GM21576 (cell line): ENCODE measurements around the gene TMEM143.
A peak's percentile ranks its signal among the peaks of the same experiment; 100 is the strongest.
"Not testable (repeated sequence)": the region's sequence is repeated elsewhere in the genome, so short reads cannot be mapped to it uniquely, and the experiment has no call there.

ENCODE experiments used
- ATAC-seq: cut with Tn5 transposase; IDR thresholded peaks from one replicate; pipeline ENCODE4 v1.9.1; 2021; ENCODE audit warnings: mild to moderate bottlenecking, moderate library complexity; ENCODE audit not compliant: unreplicated experiment

Gene TMEM143

DNA sequence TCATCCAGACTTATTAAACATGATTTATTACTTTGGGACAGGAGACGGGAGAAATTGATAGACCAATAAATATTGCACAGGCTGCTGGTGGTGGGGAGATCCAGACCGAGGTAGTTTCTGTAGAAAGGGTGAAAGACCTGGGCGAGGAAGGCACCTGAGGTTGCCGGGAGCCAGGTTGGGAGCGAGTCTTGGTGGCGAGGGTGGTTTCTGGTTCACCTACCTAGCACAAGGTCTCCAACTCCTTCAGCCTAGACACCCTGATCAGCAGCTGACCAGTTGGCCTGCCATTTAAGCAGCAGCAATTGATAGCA lies 31.4 kb downstream of the TMEM143 start:
- ATAC-seq: no peak

DNA sequence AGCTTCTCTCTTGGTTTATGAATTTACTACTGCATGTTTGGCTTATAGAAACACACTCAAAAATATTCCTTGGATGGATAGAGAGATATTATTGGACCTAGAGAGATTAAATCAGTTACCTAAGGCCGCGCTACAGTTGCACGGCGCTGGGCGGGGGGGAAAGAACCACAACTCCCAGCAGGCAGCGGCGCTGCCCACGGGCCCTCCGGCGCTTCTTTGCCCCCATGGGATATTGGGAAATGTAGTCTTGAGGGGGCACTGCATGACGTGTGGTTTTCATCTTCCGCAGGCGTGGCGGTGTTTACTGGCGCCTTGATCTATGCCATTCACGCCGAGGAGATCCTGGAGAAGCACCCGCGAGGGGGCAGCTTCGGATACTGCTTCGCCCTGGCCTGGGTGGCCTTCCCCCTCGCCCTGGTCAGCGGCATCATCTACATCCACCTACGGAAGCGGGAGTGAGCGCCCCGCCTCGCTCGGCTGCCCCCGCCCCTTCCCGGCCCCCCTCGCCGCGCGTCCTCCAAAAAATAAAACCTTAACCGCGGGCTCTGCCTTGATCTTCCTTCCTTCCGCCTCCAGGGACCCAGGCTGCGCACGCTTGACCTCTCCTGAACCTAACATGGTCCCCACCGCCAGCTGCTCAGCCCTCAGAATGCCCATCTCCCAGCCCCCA lies 33.6 kb downstream of the TMEM143 start:
- ATAC-seq: peak; percentile 29

DNA sequence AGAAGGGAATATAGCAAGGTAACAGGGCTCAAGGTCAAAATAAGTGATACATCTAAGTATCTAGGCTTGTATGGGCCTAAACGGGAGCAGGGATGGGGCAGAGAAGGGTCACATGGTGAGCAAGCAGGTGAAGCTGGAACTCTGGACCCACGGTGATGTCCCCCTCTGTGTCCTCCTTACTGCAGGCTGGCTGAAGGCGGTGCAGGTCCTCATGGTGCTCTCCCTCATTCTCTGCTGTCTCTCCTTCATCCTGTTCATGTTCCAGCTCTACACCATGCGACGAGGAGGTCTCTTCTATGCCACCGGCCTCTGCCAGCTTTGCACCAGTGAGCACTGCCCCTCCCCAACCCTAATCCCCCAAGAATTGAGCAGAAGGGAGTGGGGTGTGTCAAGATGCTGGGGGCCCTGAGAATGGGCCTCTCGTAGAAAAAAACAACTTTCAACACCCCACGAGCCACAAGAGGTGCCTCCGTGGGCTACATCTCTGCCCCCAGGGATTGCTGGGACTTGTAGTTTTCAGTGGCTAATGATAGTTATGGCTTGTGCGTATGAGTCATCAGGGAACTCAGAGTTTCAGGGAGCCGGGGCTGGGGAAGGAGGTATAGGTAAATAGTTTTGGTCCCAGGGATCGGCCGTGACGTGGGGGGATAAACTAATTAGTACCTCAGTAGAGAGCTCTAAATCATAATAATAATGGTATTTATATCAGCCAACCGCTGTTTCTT lies 34.4 kb downstream of the TMEM143 start:
- no peak for ATAC-seq

DNA sequence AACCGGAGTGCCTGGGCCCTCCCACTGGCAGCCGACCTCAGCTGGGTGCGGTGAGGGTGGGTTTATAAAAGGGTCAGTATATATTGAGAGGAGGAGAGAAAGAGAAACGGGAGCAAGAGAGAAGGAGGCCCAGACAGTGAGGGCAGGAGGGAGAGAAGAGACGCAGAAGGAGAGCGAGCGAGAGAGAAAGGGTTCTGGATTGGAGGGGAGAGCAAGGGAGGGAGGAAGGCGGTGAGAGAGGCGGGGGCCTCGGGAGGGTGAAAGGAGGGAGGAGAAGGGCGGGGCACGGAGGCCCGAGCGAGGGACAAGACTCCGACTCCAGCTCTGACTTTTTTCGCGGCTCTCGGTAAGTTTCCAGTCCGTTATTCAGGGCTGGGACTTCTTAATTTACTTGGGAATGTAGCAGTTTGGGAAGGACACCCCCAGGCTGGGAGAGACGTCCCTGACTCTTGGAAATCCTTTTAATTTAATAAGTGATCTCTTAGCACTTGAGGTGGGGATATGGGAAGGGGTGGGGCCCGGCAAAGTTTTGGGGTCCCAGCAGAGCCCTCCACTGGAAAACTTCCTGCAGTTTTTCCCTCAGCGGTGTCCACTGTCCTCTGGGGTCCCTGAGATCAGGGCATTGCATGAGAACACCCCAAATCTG lies 38.4 kb downstream of the TMEM143 start, which contains the start of gene EMP3:
TSS of gene EMP3 (plus strand) at position 288 of the 646 bp plus-strand sequence. CDS start 1,293 bp downstream, outside the sequence.
- no peak for ATAC-seq

DNA sequence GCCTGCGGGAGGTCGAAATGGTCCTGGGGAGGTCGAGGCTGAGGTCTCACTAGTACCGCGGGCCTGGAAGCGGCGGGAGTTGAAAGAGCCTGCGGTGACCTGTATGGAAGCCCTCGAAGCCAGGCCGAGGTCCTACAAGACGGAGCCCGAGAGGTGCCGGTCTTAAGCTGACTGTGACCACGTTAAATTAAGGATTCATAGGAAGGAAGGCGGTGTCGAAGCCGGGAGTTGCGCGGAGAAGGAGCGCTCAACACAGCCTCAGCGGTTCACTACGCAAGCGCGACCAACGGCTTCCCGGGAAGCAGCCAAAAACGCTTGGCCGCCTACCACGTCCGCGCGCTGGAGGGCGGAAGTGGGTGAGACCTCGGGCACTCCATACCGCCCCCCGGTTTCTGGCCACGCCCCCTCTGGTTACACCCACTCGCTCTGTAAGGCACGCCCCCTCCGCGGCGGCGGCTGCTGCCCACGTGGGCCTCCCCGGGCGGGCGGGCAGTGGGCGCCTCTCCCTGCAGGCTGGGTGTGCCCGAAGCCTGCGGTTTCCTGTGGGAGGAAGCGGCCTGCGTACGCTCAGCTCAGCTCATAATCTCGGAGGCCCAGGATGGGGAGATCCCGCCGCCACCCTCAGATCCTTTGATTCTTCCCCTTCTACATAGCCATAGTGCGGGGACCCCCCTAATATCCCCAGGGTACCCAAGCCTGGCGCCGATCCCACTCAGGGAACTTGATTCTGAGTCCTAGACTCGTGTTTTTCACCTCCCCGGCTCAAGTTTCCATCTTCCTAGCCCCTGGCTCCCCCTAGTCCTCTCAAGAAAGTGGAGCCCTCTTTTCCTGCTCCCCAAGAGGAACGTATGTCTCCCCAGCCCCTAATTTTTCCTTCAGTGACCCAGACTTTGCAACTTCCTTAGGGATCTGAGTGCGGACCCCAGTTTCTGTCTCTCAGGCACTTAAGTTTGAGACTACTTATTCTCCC lies 41.8 kb downstream of the TMEM143 start:
- ATAC-seq: peak; percentile 56

DNA sequence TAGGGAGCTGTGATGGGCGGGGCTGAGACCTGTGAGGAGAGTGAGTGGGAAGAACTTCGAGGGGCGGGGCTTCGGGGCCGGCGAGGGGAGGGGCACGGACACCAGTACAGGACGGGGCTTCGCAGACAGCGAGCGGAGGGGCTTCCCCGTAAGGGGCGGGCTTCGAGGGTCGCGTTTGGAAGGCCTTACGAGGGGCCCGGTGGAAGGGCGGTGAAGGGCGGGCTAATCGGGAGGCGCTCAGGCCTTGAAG lies 42.4 kb downstream of the TMEM143 start:
- peak; percentile 42 for ATAC-seq

DNA sequence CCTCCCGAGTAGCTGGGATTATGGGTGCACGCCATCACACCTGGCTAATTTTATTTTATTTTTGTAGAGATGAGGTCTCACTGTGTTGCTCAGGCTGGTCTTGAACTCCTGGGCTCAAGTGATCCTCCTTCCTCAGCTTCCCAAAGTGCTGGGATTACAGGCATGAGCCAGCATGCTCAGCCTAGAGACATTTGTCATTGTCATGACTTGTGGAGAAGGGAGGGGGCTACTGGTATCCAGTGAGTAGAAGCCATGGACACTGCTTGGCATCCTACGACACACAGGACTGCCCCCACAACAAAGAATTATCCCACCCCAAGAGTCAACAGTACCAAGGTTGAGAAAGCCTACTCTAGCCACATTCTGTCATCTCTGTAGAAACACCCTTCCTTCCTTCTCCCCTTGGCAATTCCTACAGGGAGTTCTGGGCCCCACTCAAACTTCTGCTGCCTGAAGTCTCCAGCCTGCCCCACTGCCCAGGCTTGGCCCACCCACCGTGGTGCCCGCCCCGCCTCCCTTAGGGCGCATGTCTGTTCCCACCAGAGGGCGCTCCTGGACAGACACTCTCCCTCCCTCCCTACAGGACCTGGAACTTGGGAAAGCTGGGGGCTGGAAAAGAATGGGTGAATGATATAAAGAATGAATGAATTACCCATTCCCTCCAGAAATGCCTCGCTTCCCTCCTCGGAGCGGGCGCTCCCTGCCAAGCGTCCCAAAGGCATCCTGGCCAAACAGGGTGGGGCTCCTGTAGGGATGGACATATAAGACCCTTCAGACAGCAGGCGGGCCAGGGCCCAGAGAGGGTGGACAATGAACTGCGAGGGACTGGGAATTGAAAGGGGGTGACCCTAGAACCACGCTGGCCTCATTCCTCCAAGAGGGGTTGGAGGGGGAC lies 43.8 kb downstream of the TMEM143 start:
- no peak for ATAC-seq

DNA sequence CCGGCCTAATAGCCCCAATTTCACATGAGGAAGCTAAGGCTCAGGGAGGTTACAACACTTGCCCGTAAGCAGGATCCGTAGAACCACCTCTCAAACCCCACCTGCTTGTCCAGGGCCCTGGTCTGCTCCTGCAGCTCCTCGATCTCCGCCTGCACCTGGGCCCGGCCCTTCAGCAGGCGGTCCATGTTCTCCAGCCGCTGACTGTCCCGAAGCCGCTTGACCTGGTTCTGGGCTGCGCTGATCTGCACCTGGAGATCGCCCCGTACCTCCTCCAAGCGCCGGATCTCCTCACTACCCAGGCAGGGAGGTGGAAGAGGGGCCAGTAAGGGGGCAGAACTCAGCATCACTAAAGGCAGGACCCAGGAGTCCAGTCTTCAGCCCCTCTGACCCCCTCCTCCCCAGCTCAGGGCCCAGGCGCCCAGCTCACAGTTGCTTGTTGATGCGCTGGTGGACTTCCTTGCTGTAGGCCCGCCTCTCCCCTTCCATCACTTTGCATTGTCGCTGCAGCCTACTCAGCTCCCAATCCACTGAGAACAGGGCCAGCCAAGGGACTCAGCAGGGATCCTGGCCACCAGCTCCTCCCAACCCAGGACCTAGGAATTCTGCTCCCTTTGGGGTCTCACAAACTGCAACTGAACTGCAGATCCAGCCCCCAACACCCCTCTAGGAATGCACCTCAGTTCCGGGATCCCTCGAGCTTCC lies 45.3 kb downstream of the TMEM143 start:
- ATAC-seq: no peak

DNA sequence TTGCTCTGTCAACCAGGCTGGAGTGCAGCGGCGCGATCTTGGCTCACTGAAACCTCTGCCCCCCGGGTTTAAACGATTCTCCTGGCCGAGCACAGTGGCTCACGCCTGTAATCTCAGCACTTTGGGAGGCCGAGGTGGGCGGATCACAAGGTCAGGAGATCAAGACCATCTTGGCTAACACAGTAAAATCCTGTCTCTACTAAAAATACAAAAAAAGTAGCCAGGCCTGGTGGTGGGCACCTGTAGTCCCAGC lies 46.1 kb downstream of the TMEM143 start:
- ATAC-seq: not testable (repeated sequence)

DNA sequence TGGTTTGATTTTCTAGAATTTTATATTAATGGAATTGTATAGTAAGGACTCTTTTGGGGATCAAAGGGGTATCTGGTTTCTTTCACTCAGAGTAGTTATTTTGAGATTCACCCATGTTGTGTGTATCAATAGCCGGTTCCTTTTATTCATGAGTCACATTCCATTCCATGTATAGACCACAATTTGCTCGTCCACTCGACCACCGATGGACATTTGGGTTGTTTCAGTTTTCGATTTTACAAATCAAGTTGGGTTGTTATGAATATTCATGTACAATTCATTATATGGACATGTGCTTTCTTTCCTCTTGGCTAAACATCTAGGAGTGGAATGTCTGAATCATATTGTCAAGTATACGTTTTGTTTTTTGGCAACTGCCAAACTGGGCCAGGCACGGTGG lies 48.0 kb downstream of the TMEM143 start:
- no peak for ATAC-seq

DNA sequence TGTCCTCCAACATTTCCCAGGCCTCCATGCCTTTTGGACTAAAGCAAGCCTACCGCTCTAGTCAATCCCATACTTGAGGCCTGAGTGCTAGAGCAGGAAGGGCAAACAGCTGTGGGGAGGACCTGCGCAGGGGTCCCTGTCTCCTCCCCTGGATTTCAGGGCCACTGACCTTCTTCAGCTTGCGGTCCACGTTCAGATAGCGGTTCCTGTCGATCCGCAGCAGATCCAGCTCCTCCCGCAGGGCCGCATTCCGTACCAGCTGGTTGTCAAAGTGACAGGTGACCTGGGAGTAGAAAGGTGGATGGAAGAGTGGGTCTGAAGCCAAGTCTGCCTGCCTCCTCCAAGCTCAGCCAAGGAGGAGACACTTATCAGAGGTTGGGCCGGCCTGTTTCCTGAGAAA lies 52.4 kb downstream of the TMEM143 start:
- no peak for ATAC-seq

DNA sequence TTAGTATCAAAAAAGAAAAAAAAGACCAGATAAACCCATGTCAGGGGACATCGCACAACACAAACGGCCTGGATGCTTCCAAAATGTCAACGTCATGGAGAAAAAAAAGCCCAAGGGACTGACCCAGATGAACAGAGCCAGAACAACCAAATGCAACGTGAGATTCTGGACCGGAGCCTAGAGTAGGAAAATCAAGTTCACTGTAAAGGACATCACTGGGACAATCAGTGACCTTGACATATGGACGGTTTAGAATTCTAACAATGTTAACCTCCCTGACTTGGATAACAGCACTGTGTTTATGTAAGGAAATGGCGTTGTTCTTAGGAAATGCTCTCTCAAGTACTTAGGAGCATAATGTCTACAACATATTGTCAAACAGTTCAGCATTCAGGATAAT lies 53.5 kb downstream of the TMEM143 start:
- ATAC-seq: no peak

DNA sequence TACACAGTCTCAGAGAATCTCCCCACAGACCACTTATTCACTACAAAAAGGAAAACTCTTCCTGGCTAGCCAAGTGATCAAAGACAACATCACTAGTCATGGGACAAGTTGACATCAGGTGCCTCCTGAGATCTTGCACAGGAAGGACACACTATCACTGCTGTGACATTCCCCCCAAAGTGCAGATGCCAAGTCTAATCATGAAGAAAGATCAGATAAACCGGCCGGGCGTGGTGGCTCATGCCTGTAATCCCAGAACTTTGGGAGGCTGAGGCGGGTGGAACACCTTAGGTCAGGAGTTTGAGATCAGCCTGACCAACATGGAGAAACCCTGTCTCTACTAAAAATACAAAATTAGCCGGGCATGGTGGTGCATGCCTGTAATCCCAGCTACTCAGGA lies 54.0 kb downstream of the TMEM143 start:
- not testable (repeated sequence) for ATAC-seq

DNA sequence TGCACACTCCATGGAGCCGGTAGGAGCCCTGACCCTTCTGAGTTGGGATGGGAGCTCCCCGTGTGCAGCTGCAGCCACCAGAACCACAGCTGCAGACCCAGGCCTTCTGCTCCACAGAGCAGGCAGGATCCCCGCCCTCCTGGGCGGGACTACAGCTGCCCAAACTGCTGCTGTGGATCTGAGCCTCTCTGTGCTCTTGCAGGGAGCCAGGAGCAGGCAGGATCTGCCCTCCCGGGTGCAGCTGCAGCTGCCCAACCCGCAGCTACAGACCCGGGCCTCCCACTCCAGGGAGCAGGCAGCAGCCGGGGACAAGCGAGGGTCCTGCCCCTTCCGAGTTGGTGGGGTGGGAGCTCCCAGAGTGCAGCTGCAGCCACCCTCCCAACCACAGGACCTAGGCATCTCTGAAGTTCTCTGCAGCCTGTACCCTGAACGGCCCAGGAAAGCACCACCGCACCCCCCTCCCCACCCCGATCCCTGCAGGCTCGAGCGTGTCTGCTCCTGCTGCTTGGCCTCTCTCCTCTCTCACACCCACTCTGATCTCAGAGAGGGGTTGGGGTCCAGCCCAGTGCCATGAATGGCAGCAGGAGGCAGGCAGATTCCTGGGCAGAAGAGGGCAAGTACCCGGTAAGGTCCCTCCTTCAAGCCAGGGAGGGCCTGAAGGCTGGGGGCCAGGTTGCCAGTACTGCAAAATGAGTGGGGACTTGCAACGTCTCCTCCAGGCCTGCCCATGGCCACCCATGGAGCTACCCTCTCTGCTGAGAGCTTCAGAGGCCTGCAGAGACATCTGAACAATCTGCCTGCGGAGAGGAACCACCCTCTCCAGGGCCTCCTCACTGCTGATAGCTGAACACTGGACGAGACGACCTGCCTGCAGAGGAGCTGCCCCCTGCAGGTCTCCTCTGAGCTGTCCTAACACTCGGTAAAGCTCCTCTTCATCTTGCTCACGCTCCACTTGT lies 54.8 kb downstream of the TMEM143 start:
- no peak for ATAC-seq

DNA sequence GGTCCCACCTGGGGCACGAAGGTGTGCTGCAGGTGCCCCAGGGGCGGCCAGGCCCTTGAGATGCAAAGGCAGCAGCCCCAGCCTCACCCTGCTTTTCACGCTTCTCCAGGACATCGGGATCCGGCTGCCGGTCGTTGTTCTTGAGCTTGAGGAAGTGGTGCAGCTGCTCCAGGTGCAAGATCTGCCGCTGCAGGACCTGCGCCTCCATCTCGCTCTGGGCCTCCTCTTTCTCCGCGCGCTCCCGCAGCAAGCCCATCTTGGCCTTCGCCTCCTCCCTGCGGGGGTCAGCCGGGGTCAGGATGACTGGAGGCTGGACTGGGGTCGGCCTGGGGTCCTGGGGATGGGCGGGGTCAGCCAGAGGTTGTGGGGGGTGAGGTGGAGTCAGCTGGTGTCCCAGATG lies 59.9 kb downstream of the TMEM143 start:
- ATAC-seq: no peak

DNA sequence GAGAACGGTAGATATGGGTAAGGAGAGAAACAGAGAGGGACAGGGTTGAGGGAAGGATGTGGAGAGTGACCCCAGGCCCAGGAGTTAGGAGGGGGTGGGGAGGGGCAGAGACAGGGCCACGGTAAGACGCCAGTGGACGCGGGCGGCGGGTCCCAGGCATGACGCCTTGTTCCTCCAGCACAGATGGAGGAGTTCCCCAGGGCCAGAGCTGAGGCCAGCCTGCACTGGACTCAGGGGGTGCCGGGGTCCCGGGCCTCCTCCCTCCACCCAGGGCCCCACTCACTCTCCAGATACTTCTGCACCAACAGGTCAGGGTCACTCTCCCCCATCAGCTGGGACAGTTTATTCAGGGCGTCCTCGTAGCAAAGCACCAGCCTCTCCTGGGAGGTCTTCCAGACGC lies 60.4 kb downstream of the TMEM143 start:
- no peak for ATAC-seq

DNA sequence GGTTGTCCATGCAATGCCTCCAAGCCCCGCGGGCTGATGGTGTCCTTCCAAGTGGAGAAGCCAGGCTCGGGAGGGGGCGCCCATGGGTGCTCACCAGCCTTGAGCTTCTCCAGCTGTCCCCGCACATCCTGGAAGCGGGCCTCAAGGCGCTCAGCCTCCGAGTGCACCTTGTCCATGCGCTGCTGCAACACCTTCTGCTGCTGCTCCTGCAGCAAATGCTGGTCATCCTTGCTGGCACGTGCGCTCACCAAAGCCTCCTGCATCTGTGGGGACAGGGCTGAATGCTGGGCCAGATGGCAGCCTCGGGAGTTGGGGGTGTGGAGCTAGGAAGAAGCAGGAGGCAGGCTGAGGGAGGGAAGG lies 61.2 kb downstream of the TMEM143 start:
- ATAC-seq: no peak

DNA sequence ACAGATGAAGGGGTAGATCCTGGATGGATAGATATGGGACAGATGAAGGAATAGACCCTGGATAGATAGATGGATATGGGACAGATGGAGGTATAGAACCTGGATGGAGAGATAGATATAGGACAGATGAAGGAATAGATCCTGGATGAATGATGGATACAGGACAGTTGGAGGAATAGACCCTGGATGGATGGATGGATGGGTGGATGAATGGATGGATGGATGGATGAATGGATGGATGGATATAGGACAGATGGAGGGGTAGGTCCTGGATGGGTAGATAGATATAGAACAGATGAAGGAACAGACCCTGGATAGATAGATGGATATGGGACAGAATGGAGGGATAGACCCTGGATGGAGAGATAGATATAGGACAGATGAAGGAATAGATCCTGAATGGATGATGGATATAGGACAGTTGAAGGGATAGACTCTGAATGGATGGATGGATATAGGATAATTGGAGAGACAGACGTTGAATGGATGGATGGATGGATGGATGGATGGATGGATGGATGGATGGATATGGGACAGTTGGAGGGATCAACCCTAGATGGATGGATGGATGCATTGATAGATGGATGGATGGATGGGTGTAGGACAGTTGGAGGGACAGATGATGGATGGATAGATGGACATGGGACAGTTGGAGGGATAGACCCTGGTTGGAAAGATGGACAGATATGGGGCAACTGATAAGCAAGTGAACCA lies 61.7 kb downstream of the TMEM143 start:
- no peak for ATAC-seq
